HCT116 (cell line): ENCODE data around the gene L3HYPDH.

Experiments
- POLR2A ChIP-seq: IDR thresholded peaks from 2 replicates; pipeline ENCODE4 v1.7.0; 2011; ENCODE audit warnings: borderline replicate concordance; ENCODE audit not compliant: insufficient read depth, insufficient read length; ENCODE audit errors: extremely low read depth
- YY1 ChIP-seq: IDR thresholded peaks from 2 replicates; pipeline ENCODE4 v1.6.1; 2011; ENCODE audit warnings: low read length, low read depth, moderate library complexity, mild to moderate bottlenecking; ENCODE audit not compliant: insufficient replicate concordance; ENCODE audit errors: extremely low read depth

GRCh38 chr14:59480166-59480565 lies 4.0 kb downstream of the L3HYPDH start:
- TF ChIP-seq POLR2A (no peak), YY1 (no peak)
